PC-3 (cell line): ENCODE results near the gene IL21. TPM values are rescaled to one million over a fixed set of nuclear protein-coding genes. Genes with fewer than 3 reads are reported as not detected.

Source experiments
- ATAC-seq: fragments of 200-7000 bp; cut with Tn5 transposase; 2 replicates; pipeline ENCODE4 v1.9.1; 2020; ENCODE audit warnings: mild to moderate bottlenecking, moderate library complexity
- BruUV-seq: library from RNA; stranded (reverse); fragments of 400-500 nt; replicated peaks from 2 replicates; lab custom pipeline; 2021; lab: Mats Ljungman, UMichigan
- CTCF ChIA-PET: fragments of 300-600 bp; sonication (Branson Sonifier 250); formaldehyde crosslinking; loops from one replicate; lab custom pipeline; 2022; ENCODE audit warnings: antibody characterized with exemption; lab: Charles Lee
- POLR2A ChIA-PET: fragments of 300-600 bp; sonication (Branson Sonifier 250); formaldehyde crosslinking; loops from one replicate; lab custom pipeline; 2022; ENCODE audit warnings: antibody characterized with exemption; ENCODE audit not compliant: unreplicated experiment; lab: Charles Lee
- DNase-seq: peaks from one replicate; pipeline ENCODE4 v3.0.0-alpha.2; 2015
- H2AFZ ChIP-seq: fragments of 300-600 bp; sonication (generic); 2 replicates; pipeline ENCODE4 v1.6.0; 2016; ENCODE audit warnings: antibody characterized with exemption, low read length
- H3F3A ChIP-seq: fragments of 300-600 bp; sonication (generic); one replicate; pipeline ENCODE4 v1.6.0; 2017; ENCODE audit warnings: antibody characterized with exemption, low read length, control low read depth, mild to moderate bottlenecking; ENCODE audit not compliant: unreplicated experiment
- H3K27ac ChIP-seq: fragments of 300-600 bp; sonication (generic); 2 replicates; pipeline ENCODE4 v1.5.1; 2016; ENCODE audit warnings: mild to moderate bottlenecking, low read length
- H3K27me3 ChIP-seq: fragments of 300-600 bp; sonication (generic); 2 replicates; pipeline ENCODE4 v1.6.1; 2016; ENCODE audit warnings: low read length, mixed read lengths
- H3K36me3 ChIP-seq: fragments of 300-600 bp; sonication (generic); 2 replicates; pipeline ENCODE4 v1.6.1; 2016; ENCODE audit warnings: low read depth, mixed run types, low read length, mixed read lengths
- H3K4me1 ChIP-seq: fragments of 300-600 bp; sonication (generic); 2 replicates; pipeline ENCODE4 v1.5.1; 2016; ENCODE audit warnings: low read length; ENCODE audit not compliant: insufficient read depth
- H3K4me2 ChIP-seq: fragments of 300-600 bp; sonication (generic); 2 replicates; pipeline ENCODE4 v1.6.0; 2016; ENCODE audit warnings: low read length
- H3K4me3 ChIP-seq: fragments of 300-600 bp; sonication (generic); 2 replicates; pipeline ENCODE4 v1.5.1; 2016; ENCODE audit warnings: mild to moderate bottlenecking, low read length, mixed read lengths
- H3K79me2 ChIP-seq: fragments of 300-600 bp; sonication (generic); 2 replicates; pipeline ENCODE4 v1.6.1; 2017; ENCODE audit warnings: low read length, mixed read lengths
- H3K9ac ChIP-seq: fragments of 300-600 bp; sonication (generic); 2 replicates; pipeline ENCODE4 v1.6.0; 2016; ENCODE audit warnings: mild to moderate bottlenecking, low read length
- H3K9me2 ChIP-seq: fragments of 300-600 bp; sonication (generic); replicated peaks from 2 replicates; pipeline ENCODE4 v1.6.1; 2016; ENCODE audit warnings: mixed run types, low read length, mixed read lengths
- H3K9me3 ChIP-seq: fragments of 300-600 bp; sonication (generic); 2 replicates; pipeline ENCODE4 v1.6.1; 2016; ENCODE audit warnings: low read length, mixed read lengths
- H4K20me1 ChIP-seq: fragments of 300-600 bp; sonication (generic); 2 replicates; pipeline ENCODE4 v1.6.1; 2016; ENCODE audit warnings: low read length, mixed read lengths
- CTCF ChIP-seq: fragments of 300-600 bp; sonication (generic); conservative IDR thresholded peaks from 2 replicates; pipeline ENCODE4 v1.5.1; 2017; ENCODE audit warnings: antibody characterized with exemption, low read depth, mild to moderate bottlenecking, low read length
- EZH2 ChIP-seq: fragments of 300-600 bp; sonication (generic); IDR thresholded peaks from one replicate; pipeline ENCODE4 v1.6.1; 2017; ENCODE audit warnings: antibody characterized with exemption, mild to moderate bottlenecking, low read length; ENCODE audit not compliant: unreplicated experiment
- EZH2phosphoT487 ChIP-seq: fragments of 300-600 bp; sonication (generic); IDR thresholded peaks from 2 replicates; pipeline ENCODE4 v1.6.1; 2018; ENCODE audit warnings: mild to moderate bottlenecking, antibody characterized with exemption, low read length, borderline replicate concordance
- intact Hi-C: fragments of 100-400 bp; cut with micrococcal nuclease; formaldehyde crosslinking; loops from 2 replicates; pipeline ENCODE4 v1.9.0; 2023
- total RNA-seq: library from RNA; depleted of rRNA; stranded (reverse); fragments of >200 nt; gene quantifications from 2 replicates; pipeline ENCODE4 v1.2.3, GENCODE V29; 2014

IL21 gene
- total RNA-seq, 1 experiment from 2014 or later = not detected

- H4K20me1 ChIP-seq = no peaks in the 10 kb centered on the region
- no peaks in the 10 kb centered on the region for H3K9me2 ChIP-seq
- no peak overlapping the region for H3K9ac ChIP-seq
- H3K27ac ChIP-seq = no peak overlapping the region
- no peaks in the 10 kb centered on the region for H3K27me3 ChIP-seq
- H3K4me3 ChIP-seq = no peak overlapping the region
- ATAC-seq = no peak
- BruUV-seq = no TSS peak
- no peaks in the 10 kb centered on the region; the same call in 1 of the 2 replicates for H3K4me1 ChIP-seq
- no peaks in the 10 kb centered on the region for H3K79me2 ChIP-seq
- POLR2A ChIA-PET = no interaction called here
- no peaks in the 10 kb centered on the region for H3K9me3 ChIP-seq
- CTCF ChIA-PET = no interaction called here
- H3K4me2 ChIP-seq = no peak overlapping the region
- intact Hi-C loops = no loop called here
- no peaks in the 10 kb centered on the region for H3F3A ChIP-seq
- no peak for DNase-seq
- H2AFZ ChIP-seq = no peak overlapping the region
- no peak for TF ChIP-seq EZH2
- no peak for TF ChIP-seq EZH2phosphoT487
- no peak for TF ChIP-seq CTCF
- H3K36me3 ChIP-seq = no peaks in the 10 kb centered on the region
Observed at GRCh38 chr4:122622400-122622799, 1.5 kb upstream of the IL21 start.

- ChIA-PET POLR2A (no interaction called here), CTCF (no interaction called here)
- H3K9me2 ChIP-seq = no peaks in the 10 kb centered on the region
- ATAC-seq (no peak), DNase-seq (no peak)
- H3K9me3 ChIP-seq = no peaks in the 10 kb centered on the region
- no peak overlapping the region for H3K4me2 ChIP-seq
- TF ChIP-seq EZH2phosphoT487 = no peak
- TF ChIP-seq EZH2 = no peak
- no peak for TF ChIP-seq CTCF
- no peak overlapping the region for H3K9ac ChIP-seq
- H3K4me1 ChIP-seq = no peaks in the 10 kb centered on the region
- no peaks in the 10 kb centered on the region for H3F3A ChIP-seq
- H3K79me2 ChIP-seq = no peaks in the 10 kb centered on the region
- H2AFZ ChIP-seq = no peak overlapping the region
- no peaks in the 10 kb centered on the region for H3K36me3 ChIP-seq
- BruUV-seq = no TSS peak
- intact Hi-C loops = no loop called here
- H4K20me1 ChIP-seq = no peaks in the 10 kb centered on the region
- no peak overlapping the region for H3K27ac ChIP-seq
- no peaks in the 10 kb centered on the region for H3K27me3 ChIP-seq
- H3K4me3 ChIP-seq = no peak overlapping the region
Observed at GRCh38 chr4:122619611-122620010, 1.3 kb downstream of the IL21 start.

GRCh38 chr4:122617597-122618593 is 3.0 kb downstream of the IL21 start:
- no TSS peak for BruUV-seq
- H3K4me2 ChIP-seq = no peak overlapping the region
- H3K36me3 ChIP-seq = no peaks in the 10 kb centered on the region
- no peaks in the 10 kb centered on the region for H3K27me3 ChIP-seq
- H4K20me1 ChIP-seq = no peaks in the 10 kb centered on the region
- no peak overlapping the region for H3K9ac ChIP-seq
- H3K9me2 ChIP-seq = no peaks in the 10 kb centered on the region
- ATAC-seq (no peak), DNase-seq (no peak)
- CTCF ChIA-PET = no interaction called here
- H3K4me1 ChIP-seq = peaks cover 1% of the 10 kb centered on the region; the same call in 1 of the 2 replicates
- H3F3A ChIP-seq = no peaks in the 10 kb centered on the region
- intact Hi-C loops = no loop called here
- H3K4me3 ChIP-seq = no peak overlapping the region
- no peak overlapping the region for H2AFZ ChIP-seq
- no peak for TF ChIP-seq EZH2phosphoT487
- no peak overlapping the region for H3K27ac ChIP-seq
- H3K79me2 ChIP-seq = no peaks in the 10 kb centered on the region
- POLR2A ChIA-PET = no interaction called here
- no peaks in the 10 kb centered on the region for H3K9me3 ChIP-seq
